ENCODE results near the gene THUMPD2. TPM values are rescaled to one million over a fixed set of nuclear protein-coding genes. Genes with fewer than 3 reads are reported as not detected.
"Not testable (repeated sequence)": the region's sequence is repeated elsewhere in the genome, so short reads cannot be mapped to it uniquely, and the experiment has no call there.

THUMPD2 gene
- total RNA-seq, 1 experiment from 2014 or later, result 11.3 TPM

DNA sequence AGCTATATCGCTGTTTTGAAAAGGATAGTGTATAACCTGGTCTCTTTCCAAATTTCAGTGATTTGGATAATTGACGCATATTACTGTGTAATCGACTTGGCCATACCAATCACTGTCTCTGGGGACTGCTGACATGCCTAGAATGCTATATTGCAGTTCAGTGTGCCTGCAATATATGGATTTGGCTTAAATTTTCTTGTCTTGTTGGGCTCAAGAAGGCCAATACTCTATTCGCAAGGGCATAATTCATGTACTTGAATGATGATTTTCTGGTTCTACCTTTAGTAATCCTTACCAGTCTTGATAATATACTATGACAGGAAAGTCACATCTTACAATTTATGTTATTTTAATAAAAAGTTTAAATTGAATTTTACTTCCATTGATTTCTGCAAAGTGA is 21.7 kb upstream of the THUMPD2 start:
- DNase-seq, result no peak
- peaks cover 3% of the 10 kb centered on the region; the same call in 1 of the 2 replicates for H3K9me3 ChIP-seq (ENCODE audit: insufficient read depth, low read depth)
- H3K27me3 ChIP-seq (ENCODE audit: insufficient read depth, low read depth), result no peaks in the 10 kb centered on the region
- H3K79me2 ChIP-seq (ENCODE audit: low read depth), result no peaks in the 10 kb centered on the region
- H3K9me2 ChIP-seq (ENCODE audit: insufficient read depth), result no peaks in the 10 kb centered on the region
- no peaks in the 10 kb centered on the region for H3K36me3 ChIP-seq (ENCODE audit: low read depth)
- TF ChIP-seq EZH2 (IDR thresholded peaks at IDR 0.05; ENCODE audit: low read depth), result no peak
- no peak overlapping the region for H3K4me3 ChIP-seq
- intact Hi-C loops (cut with micrococcal nuclease; ENCODE audit: unreplicated experiment), result no loop called here
- H4K20me1 ChIP-seq (ENCODE audit: insufficient read depth), result no peaks in the 10 kb centered on the region
- POLR2A ChIA-PET (ENCODE audit: unreplicated experiment), result no interaction called here
- H3F3A ChIP-seq (ENCODE audit: insufficient read depth, low read depth), result no peaks in the 10 kb centered on the region
- H2AFZ ChIP-seq, result no peak overlapping the region
- H3K4me2 ChIP-seq, result no peak overlapping the region
- CTCF ChIA-PET, result no interaction called here
- H3K4me1 ChIP-seq (replicated peaks; ENCODE audit: insufficient read depth), result no peaks in the 10 kb centered on the region
- BruUV-seq (replicated peaks), result no TSS peak
- no peak overlapping the region for H3K27ac ChIP-seq

DNA sequence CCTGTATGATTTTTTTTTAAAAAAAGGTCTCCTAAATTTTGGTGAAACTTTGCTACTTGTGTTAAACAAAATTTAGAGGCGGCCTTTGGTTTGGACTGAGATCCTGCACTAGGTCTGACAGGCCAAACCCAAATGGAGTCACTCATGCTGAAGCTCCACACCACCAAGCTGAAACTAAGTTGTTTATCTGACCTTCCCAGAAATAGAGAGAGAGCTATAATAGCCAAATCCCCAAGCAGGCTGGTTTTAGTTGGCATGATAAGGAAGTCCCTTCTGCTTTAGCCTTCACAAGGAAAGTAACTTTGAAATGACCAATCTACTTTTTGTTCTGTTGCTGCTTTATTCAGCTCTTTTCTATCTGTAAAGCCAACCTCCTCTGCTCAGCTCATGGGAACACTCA is 17.1 kb upstream of the THUMPD2 start:
- no peak overlapping the region for H3K27ac ChIP-seq
- TF ChIP-seq EZH2 (IDR thresholded peaks at IDR 0.05; ENCODE audit: low read depth), result no peak
- POLR2A ChIA-PET (ENCODE audit: unreplicated experiment), result no interaction called here
- no peak overlapping the region for H2AFZ ChIP-seq
- H3K9me3 ChIP-seq (ENCODE audit: insufficient read depth, low read depth), result peaks cover 3% of the 10 kb centered on the region
- H3F3A ChIP-seq (ENCODE audit: insufficient read depth, low read depth), result no peaks in the 10 kb centered on the region
- CTCF ChIA-PET, result no interaction called here
- H4K20me1 ChIP-seq (ENCODE audit: insufficient read depth), result no peaks in the 10 kb centered on the region
- no peaks in the 10 kb centered on the region for H3K9me2 ChIP-seq (ENCODE audit: insufficient read depth)
- H3K36me3 ChIP-seq (ENCODE audit: low read depth), result no peaks in the 10 kb centered on the region
- intact Hi-C loops (cut with micrococcal nuclease; ENCODE audit: unreplicated experiment), result no loop called here
- H3K4me1 ChIP-seq (replicated peaks; ENCODE audit: insufficient read depth), result no peaks in the 10 kb centered on the region
- H3K27me3 ChIP-seq (ENCODE audit: insufficient read depth, low read depth), result no peaks in the 10 kb centered on the region
- BruUV-seq (replicated peaks), result no TSS peak
- no peak for DNase-seq
- H3K4me3 ChIP-seq, result no peak overlapping the region
- no peak overlapping the region for H3K4me2 ChIP-seq
- H3K79me2 ChIP-seq (ENCODE audit: low read depth), result no peaks in the 10 kb centered on the region

DNA sequence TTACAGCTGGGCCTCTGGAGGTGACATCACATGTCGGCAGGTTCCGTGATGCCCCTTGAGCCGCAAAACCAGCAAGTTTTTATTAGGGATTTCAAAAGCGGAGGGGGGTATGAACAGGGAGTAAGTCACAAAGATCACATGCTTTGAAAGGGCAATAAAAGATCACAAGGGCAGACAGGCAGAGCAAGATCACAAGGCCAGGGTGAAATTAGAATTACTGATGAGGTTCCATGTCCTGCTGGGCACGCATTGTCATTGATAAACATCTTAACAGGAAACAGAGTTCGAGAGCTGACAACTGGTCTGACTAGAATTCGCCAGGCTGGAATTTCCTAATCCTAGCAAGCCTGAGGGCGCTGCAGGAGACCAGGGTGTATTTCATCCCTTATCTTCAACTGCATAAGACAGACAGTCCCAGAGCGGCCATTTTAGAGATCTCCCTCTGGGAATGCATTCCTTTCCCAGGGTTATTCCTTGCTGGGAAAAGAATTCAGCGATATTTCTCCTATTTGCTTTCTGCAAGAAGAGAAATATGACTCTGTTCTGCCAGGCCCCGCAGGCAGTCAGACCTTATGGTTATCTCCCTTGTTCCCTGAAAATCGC is 11.3 kb upstream of the THUMPD2 start:
- CTCF ChIA-PET; H3K4me2 ChIP-seq; intact Hi-C loops (cut with micrococcal nuclease; ENCODE audit: unreplicated experiment); BruUV-seq (replicated peaks); H3K79me2 ChIP-seq (ENCODE audit: low read depth); H3K27ac ChIP-seq; H2AFZ ChIP-seq; H3F3A ChIP-seq (ENCODE audit: insufficient read depth, low read depth); H3K36me3 ChIP-seq (ENCODE audit: low read depth); H3K27me3 ChIP-seq (ENCODE audit: insufficient read depth, low read depth); H4K20me1 ChIP-seq (ENCODE audit: insufficient read depth); H3K9me2 ChIP-seq (ENCODE audit: insufficient read depth); H3K4me1 ChIP-seq (replicated peaks; ENCODE audit: insufficient read depth); H3K4me3 ChIP-seq; POLR2A ChIA-PET (ENCODE audit: unreplicated experiment): not testable (repeated sequence)
- peaks cover 13% of the 10 kb centered on the region for H3K9me3 ChIP-seq (ENCODE audit: insufficient read depth, low read depth)
- peak in 1 of 2 experiments; percentile 19 for DNase-seq

DNA sequence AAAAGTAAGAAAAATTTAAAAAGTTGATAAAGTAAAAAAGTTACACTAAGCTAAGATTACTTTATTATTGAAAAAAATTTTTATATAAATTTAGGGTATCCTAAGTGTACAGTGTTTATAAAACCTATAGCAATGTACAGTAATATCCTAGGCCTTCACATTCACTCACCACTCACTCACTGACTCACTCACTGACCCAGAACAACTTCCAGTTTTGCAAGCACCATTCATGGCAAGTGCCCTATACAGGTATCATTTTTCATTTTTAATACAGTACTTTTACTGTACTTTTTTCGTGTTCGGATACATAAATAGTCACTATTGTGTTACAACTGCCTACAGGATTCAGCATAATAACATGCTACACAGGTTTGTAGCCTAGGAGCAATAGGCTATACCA is 8.9 kb upstream of the THUMPD2 start:
- no TSS peak for BruUV-seq (replicated peaks)
- TF ChIP-seq, protein P1, sequence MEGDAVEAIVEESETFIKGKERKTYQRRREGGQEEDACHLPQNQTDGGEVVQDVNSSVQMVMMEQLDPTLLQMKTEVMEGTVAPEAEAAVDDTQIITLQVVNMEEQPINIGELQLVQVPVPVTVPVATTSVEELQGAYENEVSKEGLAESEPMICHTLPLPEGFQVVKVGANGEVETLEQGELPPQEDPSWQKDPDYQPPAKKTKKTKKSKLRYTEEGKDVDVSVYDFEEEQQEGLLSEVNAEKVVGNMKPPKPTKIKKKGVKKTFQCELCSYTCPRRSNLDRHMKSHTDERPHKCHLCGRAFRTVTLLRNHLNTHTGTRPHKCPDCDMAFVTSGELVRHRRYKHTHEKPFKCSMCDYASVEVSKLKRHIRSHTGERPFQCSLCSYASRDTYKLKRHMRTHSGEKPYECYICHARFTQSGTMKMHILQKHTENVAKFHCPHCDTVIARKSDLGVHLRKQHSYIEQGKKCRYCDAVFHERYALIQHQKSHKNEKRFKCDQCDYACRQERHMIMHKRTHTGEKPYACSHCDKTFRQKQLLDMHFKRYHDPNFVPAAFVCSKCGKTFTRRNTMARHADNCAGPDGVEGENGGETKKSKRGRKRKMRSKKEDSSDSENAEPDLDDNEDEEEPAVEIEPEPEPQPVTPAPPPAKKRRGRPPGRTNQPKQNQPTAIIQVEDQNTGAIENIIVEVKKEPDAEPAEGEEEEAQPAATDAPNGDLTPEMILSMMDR (conservative IDR thresholded peaks at IDR 0.05), result no peak
- TF ChIP-seq EZH2 (IDR thresholded peaks at IDR 0.05; ENCODE audit: low read depth), result no peak

More for the DNA sequence above, 8.9 kb upstream of the THUMPD2 start:
- H3F3A ChIP-seq (ENCODE audit: insufficient read depth, low read depth), result peaks cover 8% of the 10 kb centered on the region; the same call in 1 of the 2 replicates
- no peak overlapping the region for H3K4me3 ChIP-seq
- ChIA-PET CTCF (interaction anchor here (0.6 kb wide), 1 partner anchor 1603 kb away, joined by 3 read pairs; no protein-coding TSS in a partner anchor), POLR2A (ENCODE audit: unreplicated experiment) (no interaction called here)
- no peaks in the 10 kb centered on the region for H3K79me2 ChIP-seq (ENCODE audit: low read depth)
- H3K27me3 ChIP-seq (ENCODE audit: insufficient read depth, low read depth), result no peaks in the 10 kb centered on the region
- no peak for DNase-seq
- no peak overlapping the region for H2AFZ ChIP-seq
- intact Hi-C loops (cut with micrococcal nuclease; ENCODE audit: unreplicated experiment), result no loop called here
- H3K4me2 ChIP-seq, result no peak overlapping the region
- peaks cover 13% of the 10 kb centered on the region for H3K9me3 ChIP-seq (ENCODE audit: insufficient read depth, low read depth)
- no peaks in the 10 kb centered on the region for H4K20me1 ChIP-seq (ENCODE audit: insufficient read depth)
- no peaks in the 10 kb centered on the region for H3K36me3 ChIP-seq (ENCODE audit: low read depth)
- H3K4me1 ChIP-seq (replicated peaks; ENCODE audit: insufficient read depth), result peaks cover 8% of the 10 kb centered on the region
- no peaks in the 10 kb centered on the region for H3K9me2 ChIP-seq (ENCODE audit: insufficient read depth)
- H3K27ac ChIP-seq, result no peak overlapping the region
